Measurements from ENCODE around the gene ZDHHC12.

ZDHHC12 gene

GRCh38 chr9:128723866-128724743 is at the start of gene ZDHHC12:
Gene ZDHHC12, minus strand, starts transcription at chr9:128724127. Its CDS starts 34 bp downstream, at chr9:128724093.
- DNase-seq: peak; percentile 100

- no peak for DNase-seq
Observed at GRCh38 chr9:128773049-128773448, 49.1 kb upstream of the ZDHHC12 start.

- peak; percentile 94 for DNase-seq
Observed at GRCh38 chr9:128771745-128772519, 48.0 kb upstream of the ZDHHC12 start, which contains the start of gene ZER1. Gene ZER1, minus strand, starts transcription at chr9:128771927. Its CDS starts 16,362 bp downstream, at chr9:128755565.

GRCh38 chr9:128771094-128771721 is 47.3 kb upstream of the ZDHHC12 start:
- DNase-seq: no peak

- DNase-seq: no peak
Observed at GRCh38 chr9:128770286-128771030, 46.5 kb upstream of the ZDHHC12 start.

GRCh38 chr9:128768606-128769005 is 44.7 kb upstream of the ZDHHC12 start:
- no peak for DNase-seq

GRCh38 chr9:128765499-128765898 is 41.6 kb upstream of the ZDHHC12 start:
- no peak for DNase-seq

GRCh38 chr9:128764361-128764760 is 40.4 kb upstream of the ZDHHC12 start:
- no peak for DNase-seq

GRCh38 chr9:128762671-128763449 is 38.9 kb upstream of the ZDHHC12 start:
- no peak for DNase-seq

GRCh38 chr9:128757602-128758001 is 33.7 kb upstream of the ZDHHC12 start:
- no peak for DNase-seq

- no peak for DNase-seq
Observed at GRCh38 chr9:128753627-128754026, 29.7 kb upstream of the ZDHHC12 start.

GRCh38 chr9:128750926-128751595 is 27.1 kb upstream of the ZDHHC12 start:
- no peak for DNase-seq

GRCh38 chr9:128747241-128747640 is 23.3 kb upstream of the ZDHHC12 start:
- no peak for DNase-seq

- DNase-seq: no peak
Observed at GRCh38 chr9:128743421-128743820, 19.5 kb upstream of the ZDHHC12 start.

GRCh38 chr9:128742401-128742800 is 18.5 kb upstream of the ZDHHC12 start:
- no peak for DNase-seq

GRCh38 chr9:128735373-128735772 is 11.4 kb upstream of the ZDHHC12 start:
- no peak for DNase-seq

- DNase-seq: peak; percentile 11
Observed at GRCh38 chr9:128733256-128733655, 9.3 kb upstream of the ZDHHC12 start.

GRCh38 chr9:128732576-128732975 is 8.6 kb upstream of the ZDHHC12 start:
- DNase-seq: no peak

GRCh38 chr9:128731691-128732090 is 7.8 kb upstream of the ZDHHC12 start:
- no peak for DNase-seq

GRCh38 chr9:128731093-128731492 is 7.2 kb upstream of the ZDHHC12 start:
- no peak for DNase-seq

All from activated CD4-positive, alpha-beta T cell treated with anti-CD3 and anti-CD28 coated beads, Interleukin-10, Interleukin-2, amounts not matched to agents 100 ng/mL and 50 ng/mL, durations not matched to agents 16 hours and 8 hours (primary cell).